Esophagus muscularis mucosa (tissue), 3 donors: Measurements from ENCODE around the gene EHD2.

Experiments used
- CTCF ChIP-seq, 3 experiments: fragments of 200-600 bp in 2 of 3; fragments of 450-650 bp in 1 of 3; sonication (generic) in 2 of 3; IDR thresholded peaks; one replicate each; pipeline ENCODE4 v1.5.1; 2017 to 2019; ENCODE audit warnings: antibody characterized with exemption in 3 of 3, mild to moderate bottlenecking in 2 of 3, moderate library complexity in 1 of 3
- POLR2AphosphoS5 ChIP-seq, 2 donors: sonication (generic); formaldehyde crosslinking; IDR thresholded peaks; one replicate each; pipeline ENCODE4 v1.6.1; 2017; ENCODE audit warnings: antibody characterized with exemption in 2 of 2

GRCh38 chr19:47703301-47703700 is 9.9 kb upstream of the EHD2 start:
- TF ChIP-seq CTCF (IDR thresholded peaks at IDR 0.05) = no peak
- TF ChIP-seq POLR2AphosphoS5 (IDR thresholded peaks at IDR 0.05) = no peak
